Gastroesophageal sphincter (tissue), 3 donors: ENCODE data around the gene FBLL1.

Experiments
- POLR2AphosphoS5 ChIP-seq: sonication (generic); formaldehyde crosslinking; IDR thresholded peaks from one replicate; pipeline ENCODE4 v1.6.1; 2017; ENCODE audit warnings: antibody characterized with exemption
- TF ChIP-seq, protein P1 (sequence below), 4 experiments: fragments of 200-600 bp in 2 of 4; fragments of 450-650 bp in 2 of 4; sonication (generic) in 1 of 4; IDR thresholded peaks; one replicate each; pipeline ENCODE4 v1.5.1; 2017 to 2019; ENCODE audit warnings: antibody characterized with exemption in 4 of 4, mild to moderate bottlenecking in 2 of 4, moderate library complexity in 2 of 4

DNA sequence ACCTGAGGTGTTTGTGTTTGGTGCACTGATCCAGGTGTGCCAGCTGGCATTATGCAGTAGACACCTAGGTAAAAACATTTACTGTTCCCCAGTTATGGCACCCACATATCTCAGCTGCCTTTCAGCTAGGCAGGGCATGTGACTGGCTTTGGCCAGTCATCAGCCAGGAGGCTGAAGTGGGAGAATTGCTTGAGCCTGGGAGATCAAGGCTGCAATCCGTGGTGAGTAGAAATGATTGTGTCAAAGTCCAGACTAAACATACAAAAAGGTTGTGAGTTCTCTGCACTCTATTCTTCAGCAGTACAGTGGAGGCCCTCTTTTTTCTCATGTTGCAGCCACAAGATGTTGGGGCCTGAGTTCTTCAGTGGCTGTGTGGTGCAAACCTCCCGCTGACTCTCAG lies 3.2 kb upstream of the FBLL1 start:
- TF ChIP-seq POLR2AphosphoS5: no peak
- TF ChIP-seq, protein P1, sequence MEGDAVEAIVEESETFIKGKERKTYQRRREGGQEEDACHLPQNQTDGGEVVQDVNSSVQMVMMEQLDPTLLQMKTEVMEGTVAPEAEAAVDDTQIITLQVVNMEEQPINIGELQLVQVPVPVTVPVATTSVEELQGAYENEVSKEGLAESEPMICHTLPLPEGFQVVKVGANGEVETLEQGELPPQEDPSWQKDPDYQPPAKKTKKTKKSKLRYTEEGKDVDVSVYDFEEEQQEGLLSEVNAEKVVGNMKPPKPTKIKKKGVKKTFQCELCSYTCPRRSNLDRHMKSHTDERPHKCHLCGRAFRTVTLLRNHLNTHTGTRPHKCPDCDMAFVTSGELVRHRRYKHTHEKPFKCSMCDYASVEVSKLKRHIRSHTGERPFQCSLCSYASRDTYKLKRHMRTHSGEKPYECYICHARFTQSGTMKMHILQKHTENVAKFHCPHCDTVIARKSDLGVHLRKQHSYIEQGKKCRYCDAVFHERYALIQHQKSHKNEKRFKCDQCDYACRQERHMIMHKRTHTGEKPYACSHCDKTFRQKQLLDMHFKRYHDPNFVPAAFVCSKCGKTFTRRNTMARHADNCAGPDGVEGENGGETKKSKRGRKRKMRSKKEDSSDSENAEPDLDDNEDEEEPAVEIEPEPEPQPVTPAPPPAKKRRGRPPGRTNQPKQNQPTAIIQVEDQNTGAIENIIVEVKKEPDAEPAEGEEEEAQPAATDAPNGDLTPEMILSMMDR (IDR thresholded peaks at IDR 0.05): no peak
